HG03565 (cell line): ENCODE measurements around the gene C12orf75.
"Not testable (repeated sequence)": the region's sequence is repeated elsewhere in the genome, so short reads cannot be mapped to it uniquely, and the experiment has no call there.

Experiments
- ATAC-seq: cut with Tn5 transposase; IDR thresholded peaks from one replicate; pipeline ENCODE4 v1.9.1; 2021; ENCODE audit warnings: mild to moderate bottlenecking, moderate library complexity; ENCODE audit not compliant: unreplicated experiment

C12orf75 gene

DNA sequence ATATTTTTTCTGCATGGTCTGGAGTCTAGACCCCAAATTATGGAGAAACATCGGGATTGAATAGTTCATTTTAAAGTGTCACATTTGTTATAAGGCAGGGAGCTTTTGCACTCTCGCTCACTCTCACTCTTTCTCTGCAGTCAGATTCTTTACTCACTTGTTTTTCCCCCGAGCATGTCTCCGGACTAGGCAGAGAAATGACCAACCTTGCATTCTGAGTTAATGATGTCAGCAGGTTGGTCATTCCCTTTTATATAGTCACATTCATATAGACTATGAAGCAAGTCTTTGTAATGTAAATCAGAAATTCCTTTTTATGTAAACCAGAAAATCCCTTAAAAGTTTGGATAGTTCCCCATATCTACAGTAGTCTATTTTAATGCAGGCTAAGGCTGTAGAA, 4.1 kb downstream of the C12orf75 start:
- no peak for ATAC-seq

DNA sequence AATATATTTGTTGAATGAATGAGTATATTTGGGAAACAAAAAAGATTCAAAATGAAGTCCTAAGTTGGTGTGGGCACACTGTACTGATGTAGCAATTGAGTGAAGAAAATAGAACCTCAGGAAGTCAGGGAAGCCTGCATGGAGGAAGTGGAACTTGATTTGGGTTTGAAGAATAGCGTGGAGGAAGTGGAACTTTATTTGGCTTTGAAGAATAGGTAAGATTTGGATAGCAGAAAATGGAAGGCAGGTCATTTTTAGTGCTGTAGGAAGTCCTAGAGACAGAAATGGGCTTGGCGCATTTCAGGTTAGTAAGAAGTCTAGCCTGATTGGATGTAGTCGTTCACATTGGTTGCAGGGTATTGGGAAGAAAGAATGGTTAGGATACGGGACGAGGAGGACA, 5.4 kb downstream of the C12orf75 start:
- no peak for ATAC-seq

DNA sequence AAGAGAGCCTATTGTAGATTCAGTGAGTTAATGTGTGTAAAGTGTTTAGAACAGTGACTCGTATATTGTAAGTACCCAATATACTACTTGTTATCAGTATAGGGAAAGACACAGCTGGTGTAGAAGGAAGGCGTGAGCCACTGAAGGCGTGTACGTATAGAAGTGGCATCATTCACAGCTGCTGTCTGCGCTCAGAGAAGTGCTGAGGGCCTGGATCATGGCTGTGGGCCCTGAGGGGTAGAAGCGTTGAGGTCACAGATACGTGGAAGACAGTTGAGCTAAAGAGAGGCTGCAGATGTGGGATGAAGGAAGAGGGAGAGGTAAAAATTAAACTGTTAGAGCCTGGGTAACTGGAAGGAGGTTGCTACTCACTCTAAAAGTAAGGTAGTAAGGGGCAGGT, 5.9 kb downstream of the C12orf75 start:
- no peak for ATAC-seq

DNA sequence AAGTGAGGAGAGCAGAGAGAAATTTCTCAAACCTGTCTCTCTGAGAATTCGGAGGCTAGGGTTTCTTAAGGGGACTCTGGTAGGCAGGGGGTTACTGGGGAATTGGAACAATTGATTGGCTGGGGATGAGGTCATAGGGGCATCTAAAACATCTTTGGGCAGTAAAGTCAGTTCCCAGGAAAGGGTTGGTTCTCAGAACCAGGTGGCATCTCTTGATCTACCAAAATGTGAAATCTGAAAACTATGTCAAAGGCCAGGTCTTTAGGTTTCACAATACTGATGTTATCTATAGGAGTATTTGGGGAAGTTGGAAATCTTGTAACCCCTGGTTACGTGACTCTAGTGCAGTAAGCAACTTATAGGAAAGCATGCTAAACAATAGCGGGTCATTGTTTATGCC, 6.9 kb downstream of the C12orf75 start:
- ATAC-seq = no peak

DNA sequence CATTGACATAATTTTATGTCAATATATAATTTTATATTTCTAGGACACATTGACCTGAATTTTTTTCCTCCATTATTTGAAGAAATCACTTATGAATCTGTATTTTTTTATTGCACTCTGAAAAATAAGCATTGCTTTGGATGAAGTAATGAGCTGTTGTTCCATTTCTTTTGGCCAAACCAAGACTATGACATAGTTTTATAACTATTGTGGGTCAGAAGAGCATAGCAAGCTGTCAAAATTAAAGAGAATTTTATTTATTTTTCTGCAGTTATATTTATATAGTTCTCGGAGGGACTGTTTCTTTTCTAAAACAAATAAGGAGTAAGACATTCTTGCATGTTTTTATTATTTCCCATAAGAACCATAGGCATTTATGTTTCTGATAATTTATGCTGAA, 8.5 kb downstream of the C12orf75 start:
- ATAC-seq = no peak

DNA sequence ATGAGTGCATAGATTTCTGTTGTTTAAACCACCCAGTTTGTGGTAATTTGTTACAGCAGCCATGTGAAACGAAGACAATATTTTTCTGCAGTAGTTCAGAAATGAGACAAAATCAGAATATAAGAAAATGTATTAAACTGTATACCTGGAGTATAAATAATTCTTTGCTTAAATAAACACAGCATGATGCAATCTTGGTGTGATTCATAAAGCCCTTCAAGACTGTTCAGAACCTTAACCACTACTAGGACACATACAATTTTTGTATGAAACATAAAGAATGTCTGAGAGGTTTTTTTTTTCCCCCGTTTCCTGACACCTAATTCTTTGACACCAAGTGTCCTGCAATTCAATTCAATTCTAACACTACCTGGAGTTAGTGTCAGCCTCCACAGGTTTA, 10.5 kb downstream of the C12orf75 start:
- ATAC-seq = no peak

DNA sequence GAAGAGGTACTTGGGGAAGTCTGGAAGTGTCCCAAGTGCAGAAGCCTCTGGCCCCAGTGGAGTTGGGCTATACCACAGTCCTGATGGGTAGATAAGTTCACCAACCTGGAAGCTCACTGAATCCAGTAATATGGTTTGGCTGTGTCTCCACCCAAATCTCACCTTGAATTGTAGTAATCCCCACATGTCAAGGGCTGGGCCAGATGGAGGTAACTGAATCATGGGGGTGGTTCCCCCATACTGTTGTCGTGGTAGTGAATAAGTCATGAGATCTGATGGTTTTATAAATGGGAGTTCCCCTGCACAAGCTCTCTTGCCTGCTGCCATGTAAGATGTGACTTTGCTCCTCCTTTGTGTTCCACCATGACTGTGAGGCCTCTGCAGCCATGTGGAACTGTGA, 11.1 kb downstream of the C12orf75 start:
- not testable (repeated sequence) for ATAC-seq

DNA sequence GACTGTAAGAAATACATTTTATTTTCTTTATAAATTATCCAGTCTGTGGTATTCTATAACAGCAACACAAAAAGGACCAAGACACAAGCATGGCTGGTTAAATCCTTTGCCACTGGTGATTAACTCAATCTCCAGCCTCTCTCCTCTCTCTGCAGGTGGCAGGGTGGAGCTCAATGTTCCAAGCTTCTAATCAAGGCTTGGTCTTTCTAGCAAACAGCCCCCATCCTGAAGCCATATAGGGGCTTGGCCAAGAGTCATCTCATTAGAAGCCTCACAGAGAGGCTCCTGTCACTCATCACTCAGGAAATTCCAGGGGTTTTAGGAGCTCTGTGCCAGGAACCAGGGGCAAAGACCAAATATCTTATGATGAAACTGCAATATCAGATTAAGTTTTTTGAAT, 12.0 kb downstream of the C12orf75 start:
- ATAC-seq = no peak

DNA sequence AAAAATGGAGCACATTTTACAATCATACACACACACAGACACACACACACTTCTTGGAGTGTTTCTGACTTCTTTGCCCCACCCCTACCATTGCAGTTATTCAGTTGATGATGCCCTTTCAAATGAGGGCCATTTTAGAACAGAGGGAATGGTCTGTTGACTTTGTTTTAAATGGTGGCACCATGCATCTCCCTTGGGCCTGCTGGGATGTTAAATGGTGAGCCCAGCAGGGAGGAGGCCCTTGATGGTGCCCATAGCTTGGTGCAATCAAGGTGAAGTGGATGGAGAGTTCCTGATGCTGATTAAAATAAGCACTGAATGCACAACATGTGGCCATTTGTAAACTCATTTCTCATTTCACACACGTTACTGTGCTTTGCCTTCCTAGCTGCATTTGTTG, 13.3 kb downstream of the C12orf75 start:
- ATAC-seq = no peak

DNA sequence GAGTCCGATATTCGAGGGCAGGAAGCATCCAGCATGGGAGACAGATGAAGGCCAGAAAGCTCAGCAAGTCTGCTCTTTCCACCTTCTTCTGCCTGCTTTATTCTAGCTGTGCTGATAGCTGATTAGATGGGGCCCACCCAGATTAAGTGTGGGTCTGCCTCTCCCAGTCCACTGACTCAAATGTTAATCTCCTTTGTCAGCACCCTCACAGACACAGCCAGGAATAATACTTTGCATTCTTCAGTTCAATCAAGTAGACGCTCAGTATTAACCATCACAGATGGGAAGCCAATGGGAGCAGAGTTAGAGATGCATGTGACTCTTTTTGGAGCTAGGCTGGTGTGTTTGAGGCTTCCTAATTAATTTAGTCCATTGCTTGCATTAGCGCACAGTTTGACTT, 17.0 kb downstream of the C12orf75 start:
- no peak for ATAC-seq

DNA sequence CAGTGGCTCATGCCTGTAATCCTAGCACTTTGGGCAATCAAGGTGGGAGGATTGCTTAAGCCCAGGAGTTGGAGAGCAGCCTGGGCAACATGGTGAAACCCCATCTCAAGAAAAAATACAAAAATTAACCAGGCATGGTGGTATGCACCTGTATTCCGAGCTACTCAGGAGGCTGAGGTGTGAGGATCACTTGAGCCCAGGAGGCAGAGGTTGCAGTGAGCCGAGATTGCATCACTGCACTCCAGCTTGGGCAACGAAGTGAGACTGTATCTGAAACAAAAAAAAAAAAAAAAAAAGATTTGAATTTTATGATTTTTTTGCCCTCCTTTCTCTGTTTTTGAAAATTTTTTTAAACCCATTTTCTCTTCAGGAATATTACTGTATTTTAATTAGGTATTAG, 17.7 kb downstream of the C12orf75 start:
- ATAC-seq = no peak

DNA sequence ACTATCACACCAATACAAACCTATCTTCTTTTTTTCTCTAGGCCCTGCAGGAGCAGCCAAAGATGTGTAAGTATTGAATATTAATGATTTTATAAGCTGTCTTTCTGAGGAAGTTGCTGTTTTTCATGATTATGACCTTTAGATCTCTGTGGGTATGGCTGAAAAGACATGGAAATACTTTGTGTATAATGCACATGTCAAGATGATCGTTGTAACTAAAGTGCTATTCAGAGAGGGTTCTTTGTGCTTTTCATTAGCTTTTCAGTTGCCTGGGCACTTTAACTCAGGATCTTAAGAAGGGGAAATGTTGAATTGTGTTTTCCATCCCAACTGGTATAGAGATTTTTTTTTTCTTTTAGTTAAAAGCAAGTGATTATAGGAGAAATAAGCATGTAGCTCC, 18.1 kb downstream of the C12orf75 start:
- no peak for ATAC-seq

DNA sequence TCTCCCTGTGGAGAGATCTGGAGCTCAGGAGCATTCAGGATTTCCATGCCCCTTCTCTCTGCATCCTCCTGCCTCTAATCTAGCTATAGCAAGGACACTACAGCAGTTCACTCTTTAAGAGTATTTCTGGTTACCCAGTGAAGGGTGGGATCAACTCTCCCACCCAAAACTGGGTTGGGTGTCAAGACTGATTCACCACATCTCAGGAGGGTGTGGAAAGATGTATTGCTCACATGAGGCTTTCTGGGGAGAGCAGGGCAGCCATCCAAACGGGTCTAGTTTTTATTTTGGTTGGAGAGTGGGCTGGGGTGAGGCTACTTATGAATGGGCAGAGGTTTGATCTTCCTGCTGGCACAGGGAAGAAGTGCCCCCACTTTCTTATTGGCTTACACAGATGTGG, 18.6 kb downstream of the C12orf75 start:
- ATAC-seq = no peak

DNA sequence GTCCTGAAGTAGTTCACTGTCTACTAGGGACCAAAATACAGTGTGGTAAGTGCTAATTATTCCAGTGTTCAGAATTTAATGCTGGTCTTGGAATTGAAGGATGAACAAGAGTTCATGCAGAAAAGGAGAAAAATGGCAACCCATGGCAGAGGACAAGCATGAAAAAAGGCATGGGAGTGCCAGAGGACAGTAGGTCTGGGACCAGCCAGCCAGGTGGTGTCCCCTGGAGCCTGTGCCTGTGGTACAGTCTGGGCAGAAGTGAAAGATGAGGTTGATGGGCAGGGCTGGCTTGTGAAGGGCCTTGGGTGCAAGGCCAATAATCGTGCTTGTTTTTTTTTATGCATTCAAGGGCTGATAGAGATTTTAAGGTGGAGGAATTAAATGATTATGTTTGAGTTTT, 21.0 kb downstream of the C12orf75 start:
- no peak for ATAC-seq

DNA sequence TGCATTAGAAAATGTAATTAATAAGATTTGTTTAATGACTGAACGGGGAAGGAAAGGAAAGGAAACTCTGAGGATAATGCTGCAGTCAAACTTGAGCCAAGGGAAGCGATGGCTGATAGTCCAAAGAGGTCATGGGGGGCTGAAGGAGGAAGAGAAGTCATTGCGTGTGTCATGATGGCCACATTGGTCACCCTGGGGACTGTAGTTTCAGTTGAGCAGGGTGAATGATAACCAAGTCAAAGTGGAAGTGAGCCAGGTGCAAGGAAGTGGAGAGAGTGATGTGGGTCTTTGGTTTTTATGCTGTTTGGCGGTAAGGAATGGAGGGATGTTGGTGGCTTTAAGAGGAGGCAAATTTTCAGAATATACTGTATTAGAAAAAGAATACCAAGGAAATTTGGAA, 21.6 kb downstream of the C12orf75 start:
- ATAC-seq = peak; percentile 81

DNA sequence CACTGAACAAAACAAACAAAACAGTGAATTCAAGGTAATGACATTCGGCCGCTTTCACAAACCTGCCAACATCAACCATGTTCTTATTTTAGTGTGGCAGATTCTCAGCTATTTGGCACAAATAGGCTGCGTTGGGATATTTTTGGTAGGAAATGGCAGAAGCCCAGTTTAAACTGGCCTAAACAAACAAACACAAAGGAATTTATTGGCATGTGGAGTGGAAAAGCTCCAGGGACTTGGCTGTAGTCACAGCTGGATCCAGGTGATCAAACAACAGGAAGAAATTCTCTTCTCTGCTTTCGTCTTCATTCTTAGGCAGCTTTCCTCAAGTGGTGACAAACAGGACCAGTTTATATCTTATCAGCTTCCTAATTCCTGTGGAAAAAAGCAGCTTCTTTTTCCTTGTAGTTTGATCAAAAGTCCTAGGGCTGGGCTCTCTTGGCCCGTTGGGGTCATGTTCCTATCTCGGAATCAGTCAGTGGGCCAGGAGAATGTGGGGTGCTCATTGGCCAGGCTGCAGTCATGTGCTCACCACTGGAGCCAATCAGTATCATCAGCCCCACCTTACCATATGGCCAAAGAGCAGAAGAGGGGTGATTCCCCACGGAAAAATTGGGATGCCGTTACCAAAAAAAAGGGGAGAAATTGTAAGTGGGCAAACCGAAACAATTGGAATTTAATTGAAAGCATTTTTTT, 22.6 kb downstream of the C12orf75 start:
- ATAC-seq = no peak

DNA sequence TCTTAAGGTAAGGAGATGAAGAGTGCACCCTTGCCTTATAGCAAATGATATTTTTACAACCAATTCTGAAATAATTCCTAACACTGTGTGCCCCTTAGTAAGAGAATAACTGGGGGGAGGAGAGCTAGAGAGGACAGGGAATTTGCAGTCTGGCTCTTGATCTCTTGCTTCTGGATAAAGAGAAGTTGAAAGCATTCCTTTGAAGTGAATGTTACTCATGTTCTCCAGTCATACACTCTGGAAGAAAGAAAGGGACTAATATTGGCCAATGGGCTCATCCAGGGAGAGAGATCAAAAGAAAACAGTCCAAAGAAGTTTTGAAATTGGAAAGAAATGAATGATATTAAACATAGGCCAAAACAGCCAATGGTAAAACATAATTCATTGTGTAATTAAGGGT, 25.3 kb downstream of the C12orf75 start:
- ATAC-seq = no peak

DNA sequence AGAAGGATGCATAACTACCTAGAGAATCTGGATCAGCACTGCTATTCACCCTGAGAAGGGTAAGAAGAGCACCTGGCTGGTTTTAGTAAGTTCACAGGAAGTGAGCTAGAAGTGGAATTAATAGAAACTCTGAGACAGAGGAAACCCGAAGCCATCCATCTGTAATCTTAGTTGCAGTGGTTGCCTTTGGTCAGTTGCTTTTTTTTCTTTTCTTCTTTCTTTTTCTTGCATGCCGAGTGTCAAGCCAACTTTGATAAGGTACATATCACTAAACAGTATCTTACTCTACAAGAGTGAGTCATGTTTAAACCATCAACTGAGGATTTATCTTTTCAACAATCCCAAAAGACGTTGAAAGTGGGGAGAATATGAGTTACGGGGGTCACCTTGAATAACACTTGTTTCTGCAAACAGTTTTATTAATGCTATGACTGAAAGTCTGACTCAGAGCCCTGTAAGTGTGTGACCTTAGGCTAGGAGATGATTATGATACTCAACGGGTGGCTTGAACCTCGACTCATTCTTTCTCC, 26.7 kb downstream of the C12orf75 start:
- peak; percentile 75 for ATAC-seq

DNA sequence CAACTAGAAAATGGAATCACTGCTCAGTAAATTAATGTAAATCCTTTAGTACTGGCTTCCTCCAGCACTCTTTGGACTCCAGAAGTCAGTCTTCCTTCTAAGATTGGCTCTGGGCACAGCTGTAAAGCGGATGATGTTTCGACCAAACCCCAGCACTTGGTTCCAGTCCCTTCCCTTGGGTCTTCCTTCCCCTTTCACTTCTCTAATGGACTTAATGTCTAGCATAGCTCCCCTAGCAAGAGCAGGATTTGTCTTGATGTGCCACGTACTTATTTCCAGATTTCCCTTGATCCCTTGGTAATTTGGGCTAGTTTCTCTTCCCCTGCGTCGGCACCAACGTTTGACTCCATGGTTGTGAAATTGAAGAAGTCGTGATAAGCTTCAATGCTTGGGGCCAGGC, 28.3 kb downstream of the C12orf75 start:
- no peak for ATAC-seq

DNA sequence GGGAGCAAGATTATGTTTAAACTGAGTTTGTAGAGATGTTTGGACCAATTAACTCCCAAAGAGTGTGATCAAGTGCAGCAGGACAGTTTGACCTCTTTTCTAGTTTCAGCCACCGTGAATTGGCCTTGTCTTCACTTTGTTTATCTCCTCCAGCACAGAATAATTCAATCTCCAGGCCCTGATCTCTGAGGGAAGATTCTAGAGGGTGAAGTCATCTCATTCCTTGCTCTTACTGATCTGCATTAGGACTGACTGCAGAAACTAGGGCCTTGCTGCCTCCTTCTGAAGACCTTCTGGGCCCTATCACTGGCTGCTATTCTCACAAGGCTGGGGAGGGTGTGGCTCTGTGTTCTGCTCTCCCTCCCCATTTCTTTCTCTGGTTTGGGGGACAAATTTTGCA, 29.4 kb downstream of the C12orf75 start:
- no peak for ATAC-seq

DNA sequence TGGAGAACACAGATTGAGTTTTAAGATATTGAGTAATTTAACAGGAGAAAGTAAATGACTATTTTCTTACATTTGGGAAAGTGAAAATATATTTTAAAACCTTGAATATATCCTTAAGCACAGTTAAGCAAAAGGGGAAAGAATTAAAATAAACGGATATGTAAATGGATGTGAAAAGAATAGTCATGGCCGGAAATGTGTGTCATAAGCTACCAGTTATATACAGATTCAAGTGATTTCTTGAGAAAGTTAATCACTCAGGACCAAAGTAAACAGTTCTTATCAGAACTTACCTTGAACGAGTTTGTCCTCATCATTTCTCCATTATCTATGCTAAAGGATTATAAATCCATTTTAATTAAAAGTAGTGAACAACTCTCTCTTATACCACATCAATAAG, 33.4 kb downstream of the C12orf75 start:
- no peak for ATAC-seq

DNA sequence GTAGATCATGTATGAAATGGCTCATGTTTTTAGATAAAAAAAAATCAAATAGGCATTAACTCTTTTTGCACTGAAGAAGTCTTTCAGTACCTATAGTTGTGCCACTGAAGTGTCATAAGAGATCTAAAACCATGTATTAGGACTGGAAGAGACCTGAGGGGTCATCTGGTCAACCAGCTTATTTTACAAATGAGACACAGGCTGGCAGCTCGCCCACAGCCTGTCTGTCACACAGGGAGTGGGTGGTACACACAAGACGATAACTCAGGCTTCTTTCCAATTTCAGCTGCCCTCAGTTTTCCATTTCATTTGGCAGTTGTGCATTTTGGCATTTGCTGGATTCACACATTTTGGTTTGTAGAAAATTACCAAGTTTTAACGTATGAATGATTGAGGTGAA, 34.7 kb downstream of the C12orf75 start:
- ATAC-seq = no peak

DNA sequence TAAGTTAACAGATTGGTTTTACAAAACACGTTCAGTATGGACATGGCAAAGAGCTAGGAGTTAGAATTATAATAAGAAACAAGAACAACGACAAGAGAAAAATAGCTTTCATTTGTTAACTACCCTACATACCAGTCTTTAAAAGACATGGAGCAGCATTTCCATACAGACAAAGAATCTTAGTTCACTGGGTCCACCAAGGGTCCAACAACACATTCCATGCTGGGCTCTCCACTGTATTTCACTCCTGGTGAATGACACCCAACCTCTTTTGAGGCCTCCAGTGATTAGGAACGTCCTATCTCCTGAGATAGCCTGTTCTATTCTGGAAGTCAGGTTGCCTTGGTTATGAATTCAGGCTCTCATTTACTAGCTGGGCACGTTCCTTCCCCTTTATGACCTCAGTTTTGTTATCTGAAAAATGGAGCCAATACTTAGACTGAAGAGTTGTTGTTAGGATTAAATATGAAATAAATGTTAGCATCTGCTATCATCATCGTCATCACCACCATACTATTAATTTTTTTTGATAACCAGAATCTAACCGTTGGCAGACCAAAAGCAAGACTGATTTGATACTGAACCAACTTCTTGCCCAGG, 37.7 kb downstream of the C12orf75 start:
- no peak for ATAC-seq
